ENCODE results near the gene PCDHGA1. TPM values are rescaled to one million over a fixed set of nuclear protein-coding genes. Genes with fewer than 3 reads are reported as not detected.
A peak's percentile ranks its signal among the peaks of the same experiment; 100 is the strongest.

Gene PCDHGA1
- total RNA-seq, 1 experiment from 2014 or later = 0.64 TPM

- Mint-ChIP-seq H3K27ac (ENCODE audit: unreplicated experiment) (no peak overlapping the region), H3K9me3 (ENCODE audit: unreplicated experiment) (no peaks in the 10 kb centered on the region), H3K4me1 (ENCODE audit: low read depth, unreplicated experiment) (no peaks in the 10 kb centered on the region), H3K4me3 (ENCODE audit: unreplicated experiment) (no peak overlapping the region), H3K36me3 (ENCODE audit: insufficient read depth, unreplicated experiment) (no peaks in the 10 kb centered on the region), H3K27me3 (ENCODE audit: insufficient read depth, unreplicated experiment) (no peaks in the 10 kb centered on the region)
- no peak for TF ChIP-seq CTCF (IDR thresholded peaks at IDR 0.05; ENCODE audit: insufficient read depth in 1 of 2, low read depth in 1 of 2, low read length in 1 of 2, severe bottlenecking in 1 of 2, unreplicated experiment in 1 of 2)
- POLR2A ChIA-PET = no interaction called here
- intact Hi-C loops (cut with micrococcal nuclease; ENCODE audit: unreplicated experiment) = no loop called here
- Histone ChIP-seq H3K36me3 (ENCODE audit: control insufficient read depth, insufficient read depth, low read length) (no peaks in the 10 kb centered on the region), H3K27me3 (replicated peaks; ENCODE audit: control insufficient read depth, insufficient read depth, low read length) (no peaks in the 10 kb centered on the region), H3K4me1 (no peaks in the 10 kb centered on the region), H3K4me3 (ENCODE audit: low read depth, low read length) (no peak overlapping the region), H3K9me3 (no peaks in the 10 kb centered on the region)
- CTCF ChIA-PET = no interaction called here
- DNase-seq = no peak
- no TSS peak for BruUV-seq (replicated peaks)
Measured at GRCh38 chr5:141504216-141504615, 173.9 kb downstream of the PCDHGA1 start.

GRCh38 chr5:141506381-141507155 lies 176.3 kb downstream of the PCDHGA1 start:
- BruUV-seq (replicated peaks) = no TSS peak
- intact Hi-C loops (cut with micrococcal nuclease; ENCODE audit: unreplicated experiment) = no loop called here
- Mint-ChIP-seq H3K4me3 (ENCODE audit: unreplicated experiment) (no peak overlapping the region), H3K27ac (ENCODE audit: unreplicated experiment) (peak overlapping the region; percentile 6), H3K36me3 (ENCODE audit: insufficient read depth, unreplicated experiment) (peaks cover 2% of the 10 kb centered on the region), H3K9me3 (ENCODE audit: unreplicated experiment) (no peaks in the 10 kb centered on the region), H3K27me3 (ENCODE audit: insufficient read depth, unreplicated experiment) (no peaks in the 10 kb centered on the region), H3K4me1 (ENCODE audit: low read depth, unreplicated experiment) (no peaks in the 10 kb centered on the region)
- DNase-seq = no peak
- ChIA-PET POLR2A (no interaction called here), CTCF (interaction anchor here (0.6 kb wide), 1 partner anchor 16 kb away, joined by 3 read pairs; no protein-coding TSS in a partner anchor)
- Histone ChIP-seq H3K4me3 (ENCODE audit: low read depth, low read length) (no peak overlapping the region), H3K36me3 (ENCODE audit: control insufficient read depth, insufficient read depth, low read length) (no peaks in the 10 kb centered on the region), H3K9me3 (no peaks in the 10 kb centered on the region), H3K4me1 (no peaks in the 10 kb centered on the region), H3K27me3 (replicated peaks; ENCODE audit: control insufficient read depth, insufficient read depth, low read length) (no peaks in the 10 kb centered on the region)
- no peak for TF ChIP-seq CTCF (IDR thresholded peaks at IDR 0.05; ENCODE audit: insufficient read depth in 1 of 2, low read depth in 1 of 2, low read length in 1 of 2, severe bottlenecking in 1 of 2, unreplicated experiment in 1 of 2)

- BruUV-seq (replicated peaks) = no TSS peak
- intact Hi-C loops (cut with micrococcal nuclease; ENCODE audit: unreplicated experiment) = no loop called here
- Mint-ChIP-seq H3K36me3 (ENCODE audit: insufficient read depth, unreplicated experiment) (peaks cover 12% of the 10 kb centered on the region), H3K4me3 (ENCODE audit: unreplicated experiment) (no peak overlapping the region), H3K27me3 (ENCODE audit: insufficient read depth, unreplicated experiment) (no peaks in the 10 kb centered on the region), H3K27ac (ENCODE audit: unreplicated experiment) (peak overlapping the region; percentile 6), H3K9me3 (ENCODE audit: unreplicated experiment) (no peaks in the 10 kb centered on the region), H3K4me1 (ENCODE audit: low read depth, unreplicated experiment) (no peaks in the 10 kb centered on the region)
- DNase-seq = no peak
- Histone ChIP-seq H3K4me3 (ENCODE audit: low read depth, low read length) (no peak overlapping the region), H3K27me3 (replicated peaks; ENCODE audit: control insufficient read depth, insufficient read depth, low read length) (no peaks in the 10 kb centered on the region), H3K36me3 (ENCODE audit: control insufficient read depth, insufficient read depth, low read length) (no peaks in the 10 kb centered on the region; the same call in 1 of the 2 replicates), H3K4me1 (no peaks in the 10 kb centered on the region), H3K9me3 (no peaks in the 10 kb centered on the region)
- TF ChIP-seq CTCF (IDR thresholded peaks at IDR 0.05; ENCODE audit: insufficient read depth in 1 of 2, low read depth in 1 of 2, low read length in 1 of 2, severe bottlenecking in 1 of 2, unreplicated experiment in 1 of 2) = no peak
- CTCF ChIA-PET = interaction anchor here (0.7 kb wide), 1 partner anchor 65 kb away, joined by 3 read pairs; no protein-coding TSS in a partner anchor
- POLR2A ChIA-PET = no interaction called here
Measured at GRCh38 chr5:141507387-141508091, 177.2 kb downstream of the PCDHGA1 start.
